ACC112 (cell line): ENCODE data around the gene MAP2.

Source experiments
- H2AFZ ChIP-seq: fragments of 200-600 bp; sonication (generic); one replicate; pipeline ENCODE4 v1.6.0; 2017; ENCODE audit warnings: antibody characterized with exemption, low read length; ENCODE audit not compliant: unreplicated experiment
- H3K27ac ChIP-seq: fragments of 200-600 bp; sonication (generic); 2 replicates; pipeline ENCODE4 v1.5.1; 2014; ENCODE audit warnings: low read depth, mild to moderate bottlenecking, antibody characterized with exemption, low read length, moderate library complexity
- H3K27me3 ChIP-seq: fragments of 200-600 bp; sonication (generic); 2 replicates; pipeline ENCODE4 v1.6.1; 2014; ENCODE audit warnings: mild to moderate bottlenecking, antibody characterized with exemption, low read length, moderate library complexity, mixed read lengths; ENCODE audit not compliant: insufficient read depth
- H3K36me3 ChIP-seq: fragments of 200-600 bp; sonication (generic); 2 replicates; pipeline ENCODE4 v1.6.1; 2016; ENCODE audit warnings: mild to moderate bottlenecking, antibody characterized with exemption, low read length, moderate library complexity, mixed read lengths; ENCODE audit not compliant: insufficient read depth
- H3K4me1 ChIP-seq: fragments of 200-600 bp; sonication (generic); one replicate; pipeline ENCODE4 v1.6.1; 2016; ENCODE audit warnings: low read length, mixed read lengths; ENCODE audit not compliant: insufficient read depth, unreplicated experiment, control insufficient read depth
- H3K4me3 ChIP-seq: fragments of 200-600 bp; sonication (generic); 2 replicates; pipeline ENCODE4 v1.5.1; 2014; ENCODE audit warnings: mild to moderate bottlenecking, low read depth, low read length
- H3K79me2 ChIP-seq: fragments of 200-600 bp; sonication (generic); one replicate; pipeline ENCODE4 v1.6.0; 2016; ENCODE audit warnings: low read length; ENCODE audit not compliant: control insufficient read depth, unreplicated experiment, insufficient read depth

MAP2 gene

DNA sequence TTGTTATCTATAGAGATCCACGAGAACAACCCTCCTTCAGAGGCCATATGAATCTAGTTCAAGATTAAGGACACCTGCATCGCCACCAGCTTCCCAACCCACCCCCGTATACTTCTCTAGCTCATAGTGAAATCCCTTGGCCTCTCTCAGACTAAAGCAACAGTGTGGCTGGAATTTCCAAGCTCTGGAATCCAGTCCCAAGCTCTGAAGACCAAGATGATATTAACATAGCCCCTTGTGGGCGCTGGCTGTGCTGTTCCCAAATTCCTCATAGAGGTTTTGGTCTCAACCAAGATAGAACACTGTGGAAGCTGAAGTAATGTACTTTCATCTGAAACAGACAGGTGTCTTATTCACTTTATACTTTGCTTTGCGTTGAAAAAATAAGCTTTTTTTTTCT is 139.6 kb downstream of the MAP2 start:
- Histone ChIP-seq H2AFZ (no peak overlapping the region), H3K4me1 (no peaks in the 10 kb centered on the region), H3K27me3 (no peaks in the 10 kb centered on the region), H3K36me3 (no peaks in the 10 kb centered on the region; the same call in 1 of the 2 replicates), H3K4me3 (no peak overlapping the region), H3K27ac (no peak overlapping the region), H3K79me2 (no peaks in the 10 kb centered on the region)

DNA sequence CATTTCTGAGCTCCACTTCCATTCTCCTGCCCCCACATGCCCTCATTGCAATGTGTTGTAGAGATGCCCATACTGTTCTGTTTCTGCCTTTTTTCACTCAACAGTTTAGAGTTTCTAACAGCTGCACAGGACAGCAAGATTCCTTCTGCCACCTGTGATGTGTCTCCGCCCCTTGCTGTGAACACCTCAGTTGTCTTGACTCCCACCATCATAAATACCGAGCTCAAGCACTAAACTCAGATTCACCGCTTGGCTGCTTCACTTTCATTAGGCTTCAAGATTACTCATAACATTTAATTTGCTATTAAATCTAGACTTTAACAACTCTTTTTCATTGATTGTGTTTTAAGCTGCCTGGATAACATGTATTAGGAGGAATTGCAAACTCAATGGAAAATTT is 141.0 kb downstream of the MAP2 start:
- no peaks in the 10 kb centered on the region for H3K4me1 ChIP-seq
- no peak overlapping the region for H3K27ac ChIP-seq
- no peaks in the 10 kb centered on the region for H3K79me2 ChIP-seq
- no peak overlapping the region for H3K4me3 ChIP-seq
- no peaks in the 10 kb centered on the region; the same call in 1 of the 2 replicates for H3K36me3 ChIP-seq
- H3K27me3 ChIP-seq: no peaks in the 10 kb centered on the region
- H2AFZ ChIP-seq: no peak overlapping the region

- no peaks in the 10 kb centered on the region for H3K4me1 ChIP-seq
- H3K79me2 ChIP-seq: no peaks in the 10 kb centered on the region
- H3K27ac ChIP-seq: no peak overlapping the region
- H3K36me3 ChIP-seq: no peaks in the 10 kb centered on the region; the same call in 1 of the 2 replicates
- no peak overlapping the region for H3K4me3 ChIP-seq
- H3K27me3 ChIP-seq: no peaks in the 10 kb centered on the region
- no peak overlapping the region for H2AFZ ChIP-seq
These were observed 142.2 kb downstream of the MAP2 start for GRCh38 chr2:209565896-209566582.

DNA sequence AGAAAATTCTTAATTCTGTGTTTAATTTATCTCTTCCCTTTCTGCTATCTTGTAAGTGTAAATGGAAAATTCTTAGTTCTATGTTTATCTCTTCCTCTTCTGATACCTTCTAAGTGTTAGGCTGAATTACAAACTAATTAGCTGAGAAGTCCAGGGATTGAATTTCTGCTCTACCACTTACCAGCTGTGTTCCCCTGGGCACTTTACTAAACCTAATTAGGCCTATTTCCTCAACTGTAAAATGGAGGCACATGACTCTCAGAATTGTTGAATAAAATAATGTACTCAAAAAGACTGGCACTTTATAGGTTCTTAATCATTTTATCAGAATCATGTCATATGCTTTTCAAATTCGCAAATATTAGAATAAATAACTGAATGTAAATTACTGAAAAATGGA is 146.3 kb downstream of the MAP2 start:
- H3K27me3 ChIP-seq: no peaks in the 10 kb centered on the region
- H3K4me1 ChIP-seq: no peaks in the 10 kb centered on the region
- H3K79me2 ChIP-seq: no peaks in the 10 kb centered on the region
- H3K36me3 ChIP-seq: no peaks in the 10 kb centered on the region; the same call in 1 of the 2 replicates
- no peak overlapping the region for H3K27ac ChIP-seq
- no peak overlapping the region for H2AFZ ChIP-seq
- no peak overlapping the region for H3K4me3 ChIP-seq

DNA sequence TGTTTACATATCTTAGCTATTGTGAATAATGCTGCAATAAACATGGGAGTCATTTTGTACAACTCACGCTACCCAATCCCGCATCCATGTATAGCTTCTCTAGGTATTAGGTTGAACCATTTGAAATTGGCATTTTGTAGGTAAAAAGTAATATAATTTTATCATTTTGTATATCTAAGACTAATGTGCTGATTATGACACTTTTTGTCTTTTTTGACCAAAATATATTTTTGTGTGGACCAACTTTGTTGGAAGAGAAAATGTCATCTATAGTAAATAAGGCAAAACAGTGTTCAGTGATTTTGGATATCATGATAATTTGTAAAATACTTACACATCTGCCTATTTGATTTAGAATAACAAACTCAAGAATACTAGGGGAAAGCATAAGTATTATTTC is 150.7 kb downstream of the MAP2 start:
- H3K79me2 ChIP-seq: no peaks in the 10 kb centered on the region
- no peak overlapping the region for H2AFZ ChIP-seq
- H3K27me3 ChIP-seq: no peaks in the 10 kb centered on the region
- H3K27ac ChIP-seq: no peak overlapping the region
- H3K36me3 ChIP-seq: no peaks in the 10 kb centered on the region
- H3K4me1 ChIP-seq: peaks cover 10% of the 10 kb centered on the region
- H3K4me3 ChIP-seq: no peak overlapping the region

DNA sequence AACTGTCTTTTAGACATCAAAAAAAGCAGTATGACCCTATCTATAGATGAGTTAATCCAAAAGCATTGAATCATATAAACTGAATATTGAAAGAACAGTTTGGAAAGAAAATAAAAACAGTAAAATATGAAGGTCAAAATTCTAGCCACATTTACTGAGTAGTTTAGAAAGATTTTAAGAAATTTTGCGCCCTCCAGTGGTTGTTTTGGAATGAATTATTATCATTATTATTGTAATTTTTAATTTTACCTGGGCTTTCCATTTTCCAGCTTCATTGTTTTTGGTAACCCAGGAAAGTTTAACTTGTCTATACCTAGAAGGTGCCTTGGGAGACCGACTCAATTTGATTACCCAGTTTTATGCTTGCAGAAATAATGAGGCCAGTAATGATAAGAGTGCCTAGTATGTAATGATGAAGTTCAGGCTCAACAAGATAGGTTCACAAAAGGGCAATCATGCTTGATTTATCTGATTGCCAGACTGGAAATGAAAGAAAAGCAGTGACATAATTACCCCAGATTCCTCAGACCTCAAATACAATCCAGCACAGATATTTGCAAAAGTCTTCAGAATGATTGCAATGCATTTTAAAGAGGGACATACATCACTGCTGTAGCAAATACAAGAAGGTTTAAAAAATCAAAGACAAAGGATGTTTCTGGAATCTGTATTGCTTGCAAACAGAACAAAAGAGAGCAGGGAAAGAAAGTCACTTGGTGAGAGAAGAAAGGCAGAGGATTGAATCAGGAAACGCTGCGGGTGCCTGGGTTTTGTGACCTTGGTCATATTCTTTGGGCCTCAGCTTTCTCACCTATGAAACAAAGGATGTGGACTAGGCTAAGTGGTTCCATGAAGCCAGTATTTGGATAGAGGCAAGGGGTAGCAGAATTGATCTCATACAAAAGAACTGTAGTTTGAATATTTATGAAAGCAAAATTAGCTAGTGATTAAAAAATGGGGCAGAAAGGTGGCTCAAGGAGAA is 153.8 kb downstream of the MAP2 start:
- H3K79me2 ChIP-seq: no peaks in the 10 kb centered on the region
- no peaks in the 10 kb centered on the region for H3K27me3 ChIP-seq
- peak overlapping the region; percentile 18; the same call in 1 of the 2 replicates for H3K27ac ChIP-seq
- no peaks in the 10 kb centered on the region for H3K36me3 ChIP-seq
- H2AFZ ChIP-seq: peak overlapping the region; percentile 34
- no peak overlapping the region for H3K4me3 ChIP-seq
- peaks cover 10% of the 10 kb centered on the region for H3K4me1 ChIP-seq

DNA sequence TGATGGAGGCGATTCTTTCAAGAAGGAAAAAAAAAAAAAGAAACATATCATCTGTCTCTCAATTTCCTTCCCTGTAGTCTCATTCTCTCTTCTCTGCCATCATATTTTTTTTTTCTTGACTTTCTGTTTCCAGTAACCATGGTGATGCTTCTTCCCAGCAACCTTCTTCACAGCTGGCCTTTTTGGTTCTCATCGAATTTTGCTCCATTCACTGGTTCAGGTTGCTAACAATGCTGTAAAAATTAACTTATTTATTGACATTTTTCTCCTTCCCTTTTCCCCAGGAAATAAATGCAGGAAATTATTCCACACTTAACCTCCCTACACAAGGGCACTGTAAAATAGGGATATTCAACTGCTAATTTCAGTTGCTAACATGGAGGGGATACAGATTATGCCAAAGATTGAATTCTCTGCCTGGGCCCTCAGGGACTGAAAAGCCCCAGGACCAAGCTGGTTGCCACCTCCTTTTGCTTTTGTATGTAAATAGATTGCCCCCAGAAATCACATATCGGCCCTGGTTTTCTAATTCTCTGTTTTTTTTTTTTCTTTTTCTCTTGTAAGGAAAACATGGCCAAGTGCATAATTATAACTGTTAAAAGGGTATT is 154.7 kb downstream of the MAP2 start:
- H3K36me3 ChIP-seq: no peaks in the 10 kb centered on the region
- H2AFZ ChIP-seq: peak overlapping the region; percentile 34
- H3K27me3 ChIP-seq: no peaks in the 10 kb centered on the region
- H3K79me2 ChIP-seq: no peaks in the 10 kb centered on the region
- H3K4me3 ChIP-seq: no peak overlapping the region
- peak overlapping the region; percentile 8; the same call in 1 of the 2 replicates for H3K27ac ChIP-seq
- H3K4me1 ChIP-seq: peaks cover 10% of the 10 kb centered on the region

DNA sequence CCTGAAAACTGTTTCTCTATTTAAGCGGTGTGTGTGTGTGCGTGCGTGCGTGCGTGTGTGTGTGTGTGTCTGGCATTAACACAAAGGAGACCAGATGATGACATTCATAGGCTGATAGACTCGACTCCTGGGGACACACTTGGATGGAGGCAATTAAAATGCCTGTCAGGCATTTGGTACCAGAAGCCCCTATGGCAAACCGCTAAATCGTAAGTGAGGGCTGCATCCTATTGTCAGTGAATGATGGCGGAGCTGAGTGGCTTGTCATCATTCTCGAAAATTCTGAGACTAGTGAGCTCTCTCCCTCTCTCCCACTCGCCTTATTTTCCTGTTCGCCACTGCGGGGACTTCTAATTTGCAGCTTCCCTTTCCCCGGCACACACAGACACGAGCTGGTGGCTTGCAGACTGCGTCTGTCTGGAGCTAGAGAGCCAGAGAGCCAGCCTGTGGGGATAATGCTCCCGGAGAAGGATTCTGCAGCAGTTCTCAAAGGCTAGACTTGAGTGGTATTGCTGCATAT is 155.4 kb downstream of the MAP2 start:
- no peaks in the 10 kb centered on the region for H3K27me3 ChIP-seq
- H2AFZ ChIP-seq: peak overlapping the region; percentile 80
- H3K36me3 ChIP-seq: no peaks in the 10 kb centered on the region
- H3K4me3 ChIP-seq: peak overlapping the region; percentile 77
- no peaks in the 10 kb centered on the region for H3K79me2 ChIP-seq
- peaks cover 10% of the 10 kb centered on the region for H3K4me1 ChIP-seq
- H3K27ac ChIP-seq: no peak overlapping the region

GRCh38 chr2:209581040-209581439 is 157.2 kb downstream of the MAP2 start:
- Histone ChIP-seq H2AFZ (no peak overlapping the region), H3K36me3 (no peaks in the 10 kb centered on the region), H3K79me2 (no peaks in the 10 kb centered on the region), H3K27me3 (no peaks in the 10 kb centered on the region), H3K4me1 (peaks cover 10% of the 10 kb centered on the region), H3K27ac (no peak overlapping the region), H3K4me3 (no peak overlapping the region)

DNA sequence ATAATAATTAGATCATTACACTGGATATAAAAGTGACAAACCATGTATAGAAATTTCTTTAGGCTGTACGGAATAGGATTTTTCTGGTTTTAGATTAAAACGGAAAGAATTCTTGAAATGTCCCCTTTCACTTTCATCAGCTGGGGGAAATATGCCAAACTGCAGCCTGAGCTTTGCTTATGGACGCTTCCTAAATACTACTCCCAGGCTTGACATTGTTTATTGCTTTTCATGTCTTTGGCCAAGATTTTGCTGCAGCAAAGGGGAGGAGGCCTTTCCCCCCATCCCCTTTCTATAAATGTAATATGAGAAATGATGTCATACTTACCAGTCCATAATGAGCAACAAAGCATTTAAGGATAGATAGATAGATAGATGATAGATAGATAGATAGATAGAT is 158.4 kb downstream of the MAP2 start:
- Histone ChIP-seq H3K4me3 (no peak overlapping the region), H3K4me1 (peaks cover 10% of the 10 kb centered on the region), H3K27me3 (no peaks in the 10 kb centered on the region), H3K79me2 (no peaks in the 10 kb centered on the region), H3K36me3 (no peaks in the 10 kb centered on the region), H3K27ac (no peak overlapping the region), H2AFZ (no peak overlapping the region)
